GM18502 (cell line): Measurements from ENCODE around the gene CCDC152.
"Not testable (repeated sequence)": the region's sequence is repeated elsewhere in the genome, so short reads cannot be mapped to it uniquely, and the experiment has no call there.

Source experiments
- ATAC-seq: cut with Tn5 transposase; IDR thresholded peaks from one replicate; pipeline ENCODE4 v1.9.1; 2021; ENCODE audit warnings: mild to moderate bottlenecking; ENCODE audit not compliant: unreplicated experiment, poor library complexity

The CCDC152 gene, protein sequence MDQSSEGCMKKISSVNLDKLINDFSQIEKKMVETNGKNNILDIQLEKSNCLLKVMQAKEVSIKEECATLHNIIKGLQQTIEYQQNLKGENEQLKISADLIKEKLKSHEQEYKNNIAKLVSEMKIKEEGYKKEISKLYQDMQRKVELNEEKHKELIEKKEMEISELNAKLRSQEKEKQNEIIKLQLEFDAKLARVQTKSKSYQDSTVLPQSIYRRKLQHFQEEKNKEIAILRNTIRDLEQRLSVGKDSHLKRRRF

DNA sequence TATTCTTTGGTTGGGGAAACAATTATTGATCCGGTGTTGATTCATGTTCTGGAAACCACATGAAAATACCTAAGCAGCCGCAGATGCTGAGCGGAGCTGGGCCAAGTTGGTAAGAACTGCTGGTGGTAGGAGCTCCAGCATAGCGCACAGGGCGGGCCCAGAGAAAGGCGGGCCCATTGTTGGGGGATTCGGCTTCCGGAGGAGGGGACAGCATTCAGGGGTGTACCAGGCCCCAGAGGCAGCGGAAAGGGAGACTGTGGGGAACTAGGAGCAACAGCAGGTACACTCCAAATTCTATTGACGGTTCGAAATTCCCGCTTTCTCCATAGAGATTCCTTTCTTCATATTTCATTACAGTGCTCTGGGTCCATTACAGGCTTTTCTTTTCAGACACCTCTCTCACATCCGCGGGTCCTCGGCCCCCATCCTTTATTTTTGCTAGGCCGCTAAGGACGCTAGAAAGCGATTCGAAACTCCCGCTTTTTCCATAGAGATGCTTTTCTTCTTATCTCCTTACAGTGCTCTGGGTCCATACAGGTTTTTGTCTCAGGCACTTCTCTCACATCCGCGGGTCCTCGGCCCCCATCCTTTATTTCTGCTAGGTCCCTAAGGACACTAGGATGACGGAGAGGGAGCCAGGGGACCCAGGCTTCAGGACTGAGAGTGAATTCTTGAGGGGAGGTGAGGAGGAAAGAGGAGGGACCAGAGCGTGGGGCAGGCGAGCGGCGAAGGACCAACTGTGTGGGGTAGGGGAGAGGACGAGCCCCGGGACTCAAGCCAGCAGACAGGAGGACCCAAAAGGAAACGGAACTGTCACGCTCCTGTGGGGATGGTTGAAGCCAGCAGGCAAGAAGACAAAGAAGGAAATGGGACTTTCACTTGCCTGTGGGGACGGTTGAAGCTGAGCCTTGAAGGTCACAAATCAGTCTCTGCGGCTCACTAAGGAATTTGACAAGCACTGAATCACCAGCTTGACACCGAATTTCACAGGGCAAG lies at the start of gene CCDC152:
CCDC152 (plus strand) TSS at position 213 of the 996 bp plus-strand sequence. CDS start 2,304 bp downstream, outside the sequence.
- peak; percentile 85 for ATAC-seq

DNA sequence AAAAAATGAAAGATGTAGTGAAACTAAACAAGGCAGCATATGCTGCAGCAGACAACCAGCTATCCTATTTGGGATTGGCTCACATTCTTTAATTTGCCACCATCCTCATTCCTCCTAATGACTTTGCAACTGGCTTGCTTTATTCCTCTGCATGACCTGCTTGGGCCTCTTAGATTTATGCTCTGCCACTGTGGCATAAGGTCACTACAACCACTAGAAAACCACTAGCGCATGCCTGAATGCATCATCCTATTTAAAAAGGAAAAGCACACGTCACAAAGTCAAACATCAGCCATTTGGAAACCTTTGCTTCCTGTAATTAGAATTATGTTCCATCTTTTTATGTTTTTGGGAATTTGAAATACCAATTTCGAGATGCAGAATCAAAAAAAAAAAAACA lies 40.8 kb upstream of the CCDC152 start:
- no peak for ATAC-seq

DNA sequence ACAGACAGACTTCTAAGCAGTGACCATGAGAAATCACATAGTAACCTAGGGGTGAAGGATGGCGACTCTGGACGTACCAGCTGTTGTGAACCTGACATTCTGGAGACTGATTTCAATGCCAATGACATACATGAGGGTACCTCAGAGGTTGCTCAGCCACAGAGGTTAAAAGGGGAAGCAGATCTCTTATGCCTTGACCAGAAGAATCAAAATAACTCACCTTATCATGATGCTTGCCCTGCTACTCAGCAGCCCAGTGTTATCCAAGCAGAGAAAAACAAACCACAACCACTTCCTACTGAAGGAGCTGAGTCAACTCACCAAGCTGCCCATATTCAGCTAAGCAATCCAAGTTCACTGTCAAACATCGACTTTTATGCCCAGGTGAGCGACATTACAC lies 38.0 kb upstream of the CCDC152 start:
- peak; percentile 91 for ATAC-seq

DNA sequence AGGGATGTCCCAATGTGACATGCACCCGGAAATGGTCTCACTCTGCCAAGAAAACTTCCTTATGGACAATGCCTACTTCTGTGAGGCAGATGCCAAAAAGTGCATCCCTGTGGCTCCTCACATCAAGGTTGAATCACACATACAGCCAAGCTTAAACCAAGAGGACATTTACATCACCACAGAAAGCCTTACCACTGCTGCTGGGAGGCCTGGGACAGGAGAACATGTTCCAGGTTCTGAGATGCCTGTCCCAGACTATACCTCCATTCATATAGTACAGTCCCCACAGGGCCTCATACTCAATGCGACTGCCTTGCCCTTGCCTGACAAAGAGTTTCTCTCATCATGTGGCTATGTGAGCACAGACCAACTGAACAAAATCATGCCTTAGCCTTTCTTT lies 37.6 kb upstream of the CCDC152 start:
- peak; percentile 8 for ATAC-seq

DNA sequence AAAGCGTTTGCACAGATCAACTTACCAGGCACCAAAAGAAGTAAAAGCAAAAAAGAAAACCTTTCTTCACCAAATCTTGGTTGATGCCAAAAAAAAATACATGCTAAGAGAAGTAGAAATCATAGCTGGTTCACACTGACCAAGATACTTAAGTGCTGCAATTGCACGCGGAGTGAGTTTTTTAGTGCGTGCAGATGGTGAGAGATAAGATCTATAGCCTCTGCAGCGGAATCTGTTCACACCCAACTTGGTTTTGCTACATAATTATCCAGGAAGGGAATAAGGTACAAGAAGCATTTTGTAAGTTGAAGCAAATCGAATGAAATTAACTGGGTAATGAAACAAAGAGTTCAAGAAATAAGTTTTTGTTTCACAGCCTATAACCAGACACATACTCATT lies 36.4 kb upstream of the CCDC152 start:
- peak; percentile 31 for ATAC-seq

DNA sequence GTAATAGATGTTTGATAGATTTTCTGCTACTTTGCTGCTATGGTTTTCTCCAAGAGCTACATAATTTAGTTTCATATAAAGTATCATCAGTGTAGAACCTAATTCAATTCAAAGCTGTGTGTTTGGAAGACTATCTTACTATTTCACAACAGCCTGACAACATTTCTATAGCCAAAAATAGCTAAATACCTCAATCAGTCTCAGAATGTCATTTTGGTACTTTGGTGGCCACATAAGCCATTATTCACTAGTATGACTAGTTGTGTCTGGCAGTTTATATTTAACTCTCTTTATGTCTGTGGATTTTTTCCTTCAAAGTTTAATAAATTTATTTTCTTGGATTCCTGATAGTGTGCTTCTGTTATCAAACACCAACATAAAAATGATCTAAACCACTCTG lies 35.1 kb upstream of the CCDC152 start:
- ATAC-seq, result no peak

DNA sequence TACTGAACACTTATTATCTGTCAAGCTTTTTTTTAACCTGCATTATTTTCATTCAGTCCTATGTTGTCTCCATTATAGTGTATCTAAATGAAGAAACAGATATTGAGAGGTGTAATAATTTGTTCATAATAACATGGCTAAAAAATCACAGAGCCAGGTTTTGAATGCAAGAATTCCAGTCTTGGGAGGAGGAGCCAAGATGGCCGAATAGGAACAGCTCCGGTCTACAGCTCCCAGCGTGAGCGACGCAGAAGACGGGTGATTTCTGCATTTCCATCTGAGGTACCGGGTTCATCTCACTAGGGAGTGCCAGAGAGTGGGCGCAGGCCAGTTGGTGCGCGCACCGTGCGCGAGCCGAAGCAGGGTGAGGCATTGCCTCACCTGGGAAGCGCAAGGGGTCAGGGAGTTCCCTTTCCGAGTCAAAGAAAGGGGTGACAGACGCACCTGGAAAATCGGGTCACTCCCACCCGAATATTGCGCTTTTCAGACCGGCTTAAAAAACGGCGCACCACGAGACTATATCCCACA lies 22.0 kb upstream of the CCDC152 start:
- not testable (repeated sequence) for ATAC-seq

DNA sequence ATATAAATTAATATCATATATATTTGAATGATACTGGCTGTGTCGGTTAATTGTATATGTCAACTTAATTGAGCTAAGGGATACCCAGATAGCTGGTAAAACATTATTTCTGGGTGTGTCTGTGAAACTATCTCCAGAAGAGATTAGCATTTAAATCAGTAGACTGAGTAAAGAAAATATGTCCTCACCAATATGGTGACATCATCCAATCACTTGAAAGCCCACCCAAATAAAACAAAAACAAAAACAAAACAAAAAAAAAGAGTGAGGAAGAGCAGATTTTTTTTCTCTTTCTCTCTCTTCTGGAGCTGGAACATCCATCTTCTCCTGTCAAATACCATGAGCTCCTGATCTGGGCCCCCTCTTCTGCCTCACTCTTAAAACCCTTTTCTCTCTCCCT lies 15.7 kb upstream of the CCDC152 start:
- ATAC-seq, result no peak

DNA sequence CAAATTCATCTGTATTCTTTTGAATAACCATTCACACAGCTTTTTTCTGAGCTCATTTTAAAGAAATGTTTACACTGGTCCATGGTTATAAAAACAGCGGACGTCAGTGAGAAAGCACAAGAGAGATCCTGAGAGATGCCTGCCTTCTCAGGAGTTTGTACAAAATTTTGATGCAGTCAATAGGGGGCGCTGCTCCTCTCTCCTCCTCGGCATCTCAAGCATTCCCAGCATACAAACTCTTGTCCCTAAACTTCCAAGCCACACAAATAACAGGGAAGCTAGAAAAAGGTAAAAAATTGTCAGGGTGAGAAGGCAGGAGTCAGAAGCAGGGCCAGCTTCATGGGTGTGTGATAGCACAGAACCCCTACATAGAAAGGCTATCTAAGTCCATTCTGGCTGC lies 11.2 kb upstream of the CCDC152 start:
- ATAC-seq, result no peak

DNA sequence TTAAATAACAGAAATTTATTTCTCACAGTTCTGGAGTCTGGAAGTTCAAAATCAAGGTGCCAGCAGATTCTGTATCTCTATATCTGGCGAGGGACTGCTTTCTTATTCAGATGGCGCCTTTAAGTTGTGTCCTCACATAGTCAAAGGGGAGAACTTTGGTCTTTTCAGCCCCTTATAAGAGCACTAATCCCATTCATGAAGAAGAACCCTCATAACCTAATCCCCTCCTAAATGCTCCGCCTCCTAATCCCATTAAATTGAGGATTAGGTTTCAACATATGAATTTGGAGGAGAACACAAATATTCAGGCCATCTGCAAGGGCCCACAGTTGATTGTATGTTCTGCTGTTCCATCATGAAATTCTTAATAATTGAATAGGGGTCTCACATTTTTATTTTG lies 10.8 kb upstream of the CCDC152 start:
- ATAC-seq, result no peak

DNA sequence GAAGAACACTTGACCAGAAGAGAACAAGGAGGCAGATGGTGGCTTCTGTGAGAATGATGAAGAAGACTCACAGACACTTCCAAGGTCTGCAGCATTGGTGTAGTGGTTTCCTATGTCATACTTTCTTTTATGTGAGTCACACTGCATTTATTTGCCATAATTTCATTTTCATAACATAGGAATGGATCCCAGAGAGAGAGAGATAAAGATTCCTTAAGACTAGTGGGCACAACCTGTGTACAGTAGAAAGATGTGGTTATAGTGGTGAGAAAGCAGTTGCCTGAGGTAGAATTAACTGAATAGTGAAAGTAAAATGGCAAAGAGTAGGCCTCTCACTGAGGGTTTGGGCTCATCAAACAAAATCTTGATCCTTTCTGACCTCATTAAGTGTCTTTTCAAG lies 7.6 kb upstream of the CCDC152 start:
- ATAC-seq, result peak; percentile 53

DNA sequence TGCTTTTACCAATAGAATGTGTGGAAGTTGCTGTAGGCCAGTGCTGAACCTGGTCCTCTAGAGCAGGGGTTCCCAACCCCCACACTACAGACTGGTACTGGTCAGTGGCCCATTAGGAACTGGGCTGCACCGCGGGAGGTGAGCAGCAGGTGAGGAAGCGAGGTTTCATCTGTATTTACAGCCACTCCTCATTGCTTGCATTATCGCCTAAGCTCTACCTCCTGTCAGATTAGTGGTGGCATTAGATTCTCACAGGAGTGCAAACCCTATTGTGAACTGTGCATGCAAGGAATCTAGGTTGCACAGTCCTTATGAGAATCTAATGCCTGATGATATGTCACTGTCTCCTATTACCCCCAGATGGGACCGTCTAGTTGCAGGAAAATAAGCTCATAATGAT lies 6.1 kb upstream of the CCDC152 start:
- ATAC-seq, result no peak

DNA sequence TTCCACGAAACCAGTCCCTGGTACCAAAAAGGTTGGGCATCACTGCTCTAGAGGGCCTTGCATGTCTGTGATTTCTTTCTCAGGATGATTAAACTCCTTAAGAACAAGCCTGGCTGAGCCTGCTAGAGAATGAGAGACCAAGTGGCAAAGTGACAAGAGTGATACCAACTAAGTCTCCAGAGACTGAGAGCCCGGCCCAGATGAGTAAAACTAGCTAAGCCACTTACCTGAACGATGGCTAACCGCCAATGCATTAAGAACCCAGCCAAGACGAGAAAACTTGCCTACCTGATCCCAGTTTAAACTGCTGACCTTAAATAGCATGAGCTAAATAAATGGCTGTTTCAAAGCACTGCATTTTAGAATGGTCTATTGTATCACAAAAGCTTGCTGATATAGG lies 5.6 kb upstream of the CCDC152 start:
- no peak for ATAC-seq

DNA sequence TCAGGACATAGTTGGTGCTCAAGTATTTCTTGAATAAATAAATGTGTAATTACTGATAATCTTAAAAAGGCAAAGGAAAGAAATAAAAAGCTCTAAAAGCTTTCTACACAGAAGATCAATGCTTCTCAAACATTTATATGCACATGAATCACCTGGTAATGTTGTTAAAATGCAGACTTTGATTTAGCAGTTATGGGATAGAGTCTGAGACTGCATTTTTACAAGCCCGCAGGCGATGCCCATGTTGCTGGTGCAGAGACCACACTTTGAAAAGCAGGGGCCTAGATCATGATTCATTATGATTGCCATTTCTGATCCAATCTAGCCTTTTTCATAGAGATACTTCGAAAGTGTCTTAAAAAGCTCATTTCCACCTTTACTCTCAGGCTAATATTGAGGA lies 3.5 kb upstream of the CCDC152 start:
- ATAC-seq, result no peak

DNA sequence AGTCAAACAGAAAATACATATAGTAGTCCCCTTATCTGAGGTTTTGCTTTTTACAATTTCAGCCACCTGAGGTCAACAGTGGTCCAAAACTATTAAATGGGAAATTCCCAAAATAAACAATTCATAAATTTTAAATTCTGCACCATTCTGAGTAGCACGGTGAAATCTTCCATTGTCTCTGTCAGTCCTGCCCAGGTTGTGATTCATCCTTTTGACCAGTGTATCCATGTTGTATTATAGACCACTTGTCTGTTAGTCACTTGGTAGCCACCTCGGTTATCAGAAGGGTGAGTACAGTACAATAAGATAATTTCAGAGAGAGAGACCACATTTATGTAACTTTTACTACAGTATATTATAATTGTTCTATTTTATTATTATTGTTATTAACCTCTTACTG lies 2.8 kb downstream of the CCDC152 start:
- ATAC-seq, result no peak

DNA sequence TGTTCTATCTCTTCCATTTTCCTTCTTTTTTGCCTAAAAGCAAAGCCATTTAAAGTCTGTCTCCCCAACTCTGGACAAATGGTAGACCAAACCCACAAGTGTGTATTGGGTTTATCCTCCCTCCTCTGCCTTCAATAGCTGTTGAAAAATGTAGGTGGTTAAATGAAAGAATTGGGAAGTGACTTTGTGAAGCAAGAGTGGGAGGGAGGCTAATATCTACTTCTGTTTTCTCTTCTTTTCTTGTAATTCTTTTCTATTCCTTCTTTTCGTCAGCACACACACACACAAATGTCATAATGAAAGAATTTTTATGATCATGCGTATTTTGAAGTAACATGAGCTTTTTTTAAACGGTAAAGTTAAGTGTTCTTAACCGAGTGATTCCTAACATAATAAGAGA lies 3.8 kb downstream of the CCDC152 start:
- no peak for ATAC-seq

DNA sequence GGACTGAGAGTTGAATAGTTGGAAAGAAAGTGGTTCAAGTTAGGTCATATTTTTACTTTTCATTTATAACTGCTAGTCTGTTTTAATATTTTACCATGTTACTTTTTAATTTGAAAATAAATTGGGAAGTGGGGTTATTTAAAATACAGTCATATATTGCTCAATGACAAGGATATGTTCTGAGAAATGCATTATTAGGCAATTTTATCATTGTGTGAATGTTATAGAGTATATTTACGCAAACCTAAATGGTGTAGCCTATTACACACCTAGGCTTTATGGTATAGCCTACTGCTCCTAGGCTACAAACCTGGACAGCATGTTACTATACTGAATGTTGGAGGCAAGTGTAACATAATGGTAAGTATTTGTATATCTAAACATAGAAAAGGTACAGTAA lies 5.2 kb downstream of the CCDC152 start:
- ATAC-seq, result no peak

DNA sequence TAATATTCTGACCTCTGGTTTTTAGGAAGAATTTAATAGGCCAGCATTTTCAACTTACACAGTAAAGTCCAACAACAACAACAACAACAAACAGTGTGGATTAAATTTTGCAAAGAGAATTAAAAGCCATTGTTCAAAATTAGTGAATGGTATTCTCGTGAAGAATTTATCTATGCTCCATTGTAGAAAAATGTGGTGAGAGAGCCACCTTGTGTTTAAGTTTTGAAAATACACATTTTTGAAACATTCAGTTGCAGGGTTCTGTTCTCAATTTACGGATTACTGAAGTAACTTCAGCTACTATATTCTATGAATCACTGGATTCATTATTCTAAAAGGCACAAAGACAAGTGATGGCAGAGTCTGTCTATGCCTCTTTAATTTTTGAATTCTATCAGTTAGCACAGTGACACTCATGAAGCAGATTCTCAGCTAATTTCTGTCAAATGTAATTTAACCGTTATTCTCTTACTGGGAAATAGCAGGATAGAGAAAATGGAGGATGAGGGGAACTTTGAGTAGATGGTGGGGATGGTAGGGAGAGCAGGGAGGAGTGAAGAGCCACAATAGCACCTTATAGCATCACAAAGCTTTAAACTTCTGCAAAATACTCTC lies 11.0 kb downstream of the CCDC152 start:
- ATAC-seq, result peak; percentile 76

DNA sequence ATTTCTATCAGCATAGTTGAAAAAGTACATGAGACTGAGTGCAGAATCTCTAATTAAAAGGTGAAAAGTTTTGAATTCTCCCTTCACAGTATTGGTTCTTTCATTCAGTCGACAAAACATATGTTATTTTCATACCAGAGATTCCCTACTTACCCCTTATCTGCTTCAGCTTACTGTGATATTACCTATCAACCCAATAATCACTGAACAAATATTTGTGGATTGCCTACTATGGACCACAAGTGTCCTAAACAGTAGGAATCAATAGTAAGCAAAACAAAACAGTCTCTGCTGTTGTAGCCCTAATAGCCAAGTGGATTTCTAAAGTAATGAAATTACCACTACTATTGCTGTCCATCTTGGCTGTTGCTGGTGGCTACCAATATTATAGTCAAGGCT lies 11.5 kb downstream of the CCDC152 start:
- ATAC-seq, result no peak

DNA sequence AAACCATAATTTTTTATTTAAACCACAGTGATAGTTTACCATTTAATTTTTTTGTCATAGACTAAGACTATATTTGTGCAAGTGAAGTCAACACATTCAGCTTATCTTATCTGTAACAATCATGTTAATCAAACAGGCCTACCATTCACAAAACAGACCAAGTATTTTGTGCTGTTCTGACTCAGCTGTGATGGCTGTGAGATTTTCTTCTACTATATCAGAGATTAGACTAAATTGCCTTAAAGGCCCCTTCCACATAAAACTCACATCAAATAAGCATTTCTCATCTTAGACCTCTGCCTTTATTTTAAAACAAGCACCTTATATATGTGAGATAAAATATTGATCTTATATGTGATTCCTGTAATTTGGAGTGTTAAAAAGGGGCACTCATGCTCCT lies 13.4 kb downstream of the CCDC152 start:
- ATAC-seq, result no peak
